Measurements from ENCODE around the gene ZNF823. TPM values are rescaled to one million over a fixed set of nuclear protein-coding genes. Genes with fewer than 3 reads are reported as not detected.

Gene ZNF823
- total and polyA plus RNA-seq, 2 of the 13 experiments (the other 11 are each of a cell fraction or from before 2014, with no cell fraction given) = 5.7 to 11.7 TPM

DNA sequence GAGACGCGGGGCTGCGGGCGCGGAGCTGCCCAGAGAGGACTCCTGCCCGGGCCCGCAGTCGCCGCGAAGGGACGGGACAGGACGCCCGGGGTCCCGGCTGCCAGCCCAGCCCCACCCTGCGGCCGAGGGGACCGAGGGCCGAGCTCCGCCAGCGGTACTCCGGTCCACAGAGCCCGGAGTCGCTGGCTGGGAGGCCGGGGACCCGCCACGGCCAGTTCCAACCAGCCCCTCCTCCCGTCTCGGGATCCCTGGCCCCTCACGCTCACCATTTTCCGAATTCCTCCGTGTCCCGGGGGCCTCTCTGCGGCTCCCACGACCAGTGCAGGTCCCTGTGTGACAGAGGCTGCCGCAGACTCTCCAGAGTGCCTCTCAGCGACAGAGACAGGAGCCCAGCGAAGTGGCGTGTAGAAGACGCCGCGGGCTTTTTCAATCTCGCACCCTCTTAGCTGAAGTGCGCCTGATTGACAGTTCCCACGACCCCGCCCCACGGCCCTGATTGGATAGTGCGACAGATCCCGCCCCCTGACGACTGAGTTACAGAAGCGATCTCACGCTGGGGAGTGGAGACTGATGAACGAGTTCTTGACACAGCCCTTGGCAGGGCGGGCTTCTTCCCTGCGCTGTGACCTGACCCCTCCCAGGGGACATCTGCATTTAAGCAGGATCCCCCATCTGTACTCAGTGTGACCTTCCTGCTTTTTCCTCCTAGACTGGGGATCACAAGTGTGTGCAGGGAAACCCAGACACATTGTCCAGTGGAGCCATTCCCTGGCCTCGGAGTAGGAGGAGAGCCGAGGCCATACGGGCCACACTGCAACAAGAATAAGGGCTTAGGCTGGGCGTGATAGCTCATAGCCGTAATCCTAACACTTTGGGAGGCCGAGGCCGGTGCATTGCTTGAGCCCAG lies 44.0 kb downstream of the ZNF823 start (continued):
- TF ChIP-seq FOXP1 (IDR thresholded peaks at IDR 0.05) (no peak), FOXP1 (CRISPR knock-in tag; IDR thresholded peaks at IDR 0.05) (0 out of 2 replicates have a peak, but pooled peaks have one; percentile 9), ZNF256 (CRISPR knock-in tag; conservative IDR thresholded peaks at IDR 0.05) (peak; percentile 44; the same call in 1 of the 2 replicates), ADNP (CRISPR knock-in tag; IDR thresholded peaks at IDR 0.05) (no peak), FOXA1 (IDR thresholded peaks at IDR 0.05) (no peak), FOXA1 (CRISPR knock-in tag; IDR thresholded peaks at IDR 0.05) (peak; percentile 5; the same call in 1 of the 2 replicates), ZNF572 (CRISPR knock-in tag; IDR thresholded peaks at IDR 0.05) (no peak), SMAD1 (CRISPR knock-in tag; IDR thresholded peaks at IDR 0.05; ENCODE audit: borderline replicate concordance, low read depth) (no peak; the same call in 1 of the 2 replicates), ZZZ3 (CRISPR knock-in tag; IDR thresholded peaks at IDR 0.05; ENCODE audit: borderline replicate concordance) (no peak)

DNA sequence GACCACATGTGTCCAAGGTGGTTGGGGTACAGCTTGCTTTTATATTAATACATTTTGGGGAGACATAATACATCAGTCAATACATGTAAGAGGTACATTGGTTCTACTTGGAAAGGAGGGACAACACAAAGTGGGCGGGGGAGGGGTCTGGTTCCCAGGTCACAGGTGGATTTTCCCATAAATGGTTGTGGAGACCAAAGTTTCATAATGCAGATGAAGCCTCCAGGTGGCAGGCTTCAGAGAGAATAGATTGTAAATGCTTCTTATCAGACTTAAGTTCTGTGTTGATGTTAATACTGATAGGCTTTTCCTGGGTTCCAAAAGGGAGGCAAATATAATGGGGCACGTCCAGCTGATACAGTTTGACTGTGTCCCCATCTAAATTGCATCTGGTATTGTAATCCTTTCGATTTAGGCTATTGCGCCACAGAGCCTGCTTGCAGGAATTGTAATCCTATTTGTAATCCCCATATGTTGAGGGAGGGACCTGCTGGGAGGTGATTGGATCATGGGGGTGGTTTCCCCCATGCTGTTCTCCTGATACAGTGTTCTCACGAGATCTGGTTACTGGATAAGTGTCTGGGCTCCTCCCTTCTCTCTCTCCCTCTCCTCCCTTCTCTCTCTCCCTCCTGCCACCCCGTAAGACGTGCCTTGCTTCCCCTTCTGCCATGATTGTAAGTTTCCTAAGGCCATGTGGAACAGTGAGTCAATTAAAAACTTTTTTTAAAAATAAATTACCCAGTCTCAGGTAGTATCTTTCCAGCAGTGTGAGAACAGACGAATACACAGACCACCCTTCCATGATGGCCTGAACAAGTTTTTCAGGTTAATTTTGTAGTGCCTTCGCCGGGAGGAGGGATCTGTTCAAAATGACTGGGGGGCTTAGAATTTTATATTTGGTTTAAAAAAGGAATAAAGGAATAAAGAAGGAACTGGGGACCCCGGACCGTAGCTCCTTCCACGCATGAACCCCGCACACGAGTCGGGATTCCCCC lies 44.9 kb downstream of the ZNF823 start:
- Histone ChIP-seq H4K20me1 (ENCODE audit: insufficient read depth, low read length) (no peaks in the 10 kb centered on the region), H3K27ac (ENCODE audit: extremely low read length, insufficient read depth, low read length) (peak overlapping the region; percentile 85), H3K27me3 (ENCODE audit: control insufficient read depth in 1 of 2, insufficient read depth in 2 of 2, low read length in 2 of 2) (no peaks in the 10 kb centered on the region), H3K4me1 (ENCODE audit: insufficient read depth, low read length) (peaks cover 45% of the 10 kb centered on the region), H3K4me2 (ENCODE audit: low read depth, low read length) (peak overlapping the region; percentile 96), H3K4me3 (replicated peaks in 1 of 3; ENCODE audit: insufficient read depth in 1 of 3, low read depth in 2 of 3, low read length in 3 of 3) (peak overlapping the region; percentile 70 to 87 (median 86)), H3K79me2 (ENCODE audit: insufficient read depth, low read length) (peaks cover 12% of the 10 kb centered on the region), H3K9me3 (ENCODE audit: low read length) (no peaks in the 10 kb centered on the region), H2AFZ (ENCODE audit: low read length) (no peak overlapping the region), H3K9ac (ENCODE audit: insufficient read depth, low read depth, low read length) (peak overlapping the region; percentile 82), H3K36me3 (replicated peaks in 1 of 2; ENCODE audit: control insufficient read depth in 1 of 2, insufficient read depth in 2 of 2, low read length in 2 of 2) (no peaks in the 10 kb centered on the region; a peak in 1 of 5 replicates)
- BruUV-seq (replicated peaks) = TSS peak; percentile 99
- ChIA-PET CTCF (ENCODE audit: low intra/inter-chr PET ratio, low total read pairs) (no interaction called here), POLR2A (interaction anchor here (0.6 to 1.9 kb wide), 9 partner anchors 11 to 942 kb away, joined by 3 to 10 read pairs (median 3); partner anchors contain the start of genes ZNF433, ZNF441, ZNF823 and ZNF878)
- peak; percentile 50 for FAIRE-seq
- peak; percentile 85 for DNase-seq (ENCODE audit: low spot score)
- in situ Hi-C loops (cut with HindIII; ENCODE audit: extremely low pct_ligation_motif_present, low pct_unique_long_range_greater_than_20kb) (no loop called here), intact Hi-C loops (cut with micrococcal nuclease; ENCODE audit: unreplicated experiment) (no loop called here)
- ATAC-seq = peak; percentile 67
- WGBS (ENCODE audit: low lambda C conversion rate) = 11% methylated on average over 16 of the region's 16 CpGs
- no peak for TF ChIP-seq TOPORS (CRISPR knock-in tag; IDR thresholded peaks at IDR 0.05)
- 0 out of 2 replicates have a peak, but pooled peaks have one; percentile 42 for TF ChIP-seq KMT2A (CRISPR knock-in tag; IDR thresholded peaks at IDR 0.05)
- TF ChIP-seq, protein P1, sequence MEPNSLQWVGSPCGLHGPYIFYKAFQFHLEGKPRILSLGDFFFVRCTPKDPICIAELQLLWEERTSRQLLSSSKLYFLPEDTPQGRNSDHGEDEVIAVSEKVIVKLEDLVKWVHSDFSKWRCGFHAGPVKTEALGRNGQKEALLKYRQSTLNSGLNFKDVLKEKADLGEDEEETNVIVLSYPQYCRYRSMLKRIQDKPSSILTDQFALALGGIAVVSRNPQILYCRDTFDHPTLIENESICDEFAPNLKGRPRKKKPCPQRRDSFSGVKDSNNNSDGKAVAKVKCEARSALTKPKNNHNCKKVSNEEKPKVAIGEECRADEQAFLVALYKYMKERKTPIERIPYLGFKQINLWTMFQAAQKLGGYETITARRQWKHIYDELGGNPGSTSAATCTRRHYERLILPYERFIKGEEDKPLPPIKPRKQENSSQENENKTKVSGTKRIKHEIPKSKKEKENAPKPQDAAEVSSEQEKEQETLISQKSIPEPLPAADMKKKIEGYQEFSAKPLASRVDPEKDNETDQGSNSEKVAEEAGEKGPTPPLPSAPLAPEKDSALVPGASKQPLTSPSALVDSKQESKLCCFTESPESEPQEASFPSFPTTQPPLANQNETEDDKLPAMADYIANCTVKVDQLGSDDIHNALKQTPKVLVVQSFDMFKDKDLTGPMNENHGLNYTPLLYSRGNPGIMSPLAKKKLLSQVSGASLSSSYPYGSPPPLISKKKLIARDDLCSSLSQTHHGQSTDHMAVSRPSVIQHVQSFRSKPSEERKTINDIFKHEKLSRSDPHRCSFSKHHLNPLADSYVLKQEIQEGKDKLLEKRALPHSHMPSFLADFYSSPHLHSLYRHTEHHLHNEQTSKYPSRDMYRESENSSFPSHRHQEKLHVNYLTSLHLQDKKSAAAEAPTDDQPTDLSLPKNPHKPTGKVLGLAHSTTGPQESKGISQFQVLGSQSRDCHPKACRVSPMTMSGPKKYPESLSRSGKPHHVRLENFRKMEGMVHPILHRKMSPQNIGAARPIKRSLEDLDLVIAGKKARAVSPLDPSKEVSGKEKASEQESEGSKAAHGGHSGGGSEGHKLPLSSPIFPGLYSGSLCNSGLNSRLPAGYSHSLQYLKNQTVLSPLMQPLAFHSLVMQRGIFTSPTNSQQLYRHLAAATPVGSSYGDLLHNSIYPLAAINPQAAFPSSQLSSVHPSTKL (CRISPR knock-in tag; IDR thresholded peaks at IDR 0.05) = peak; percentile 25; the same call in 1 of the 2 replicates
- no peak for TF ChIP-seq ARNT (IDR thresholded peaks at IDR 0.05)
- 0 out of 2 replicates have a peak, but pooled peaks have one; percentile 29 for TF ChIP-seq KLF11 (CRISPR knock-in tag; IDR thresholded peaks at IDR 0.05)
- peak; percentile 71; the same call in 1 of the 2 replicates for TF ChIP-seq ZNF281 (CRISPR knock-in tag; IDR thresholded peaks at IDR 0.05; ENCODE audit: borderline replicate concordance)
